Activated CD4-positive, CD25-positive, alpha-beta regulatory T cell treated with anti-CD3 and anti-CD28 coated beads, Interleukin-2, amount 50 U/mL, for 24 hours (primary cell): ENCODE results near the gene CROCC2.

Experiments used
- ATAC-seq, 2 donors: fragments of 150-1000 bp; cut with Tn5 transposase; one replicate each; pipeline ENCODE4 v1.10.0; 2021; ENCODE audit warnings: mild to moderate bottlenecking in 1 of 2, moderate library complexity in 1 of 2

CROCC2 gene

GRCh38 chr2:240906141-240906910 is at the start of gene CROCC2:
Gene CROCC2, plus strand, starts transcription at chr2:240906336. Its CDS starts 178 bp downstream, at chr2:240906514.
- no peak for ATAC-seq

GRCh38 chr2:240857039-240858008 is 48.8 kb upstream of the CROCC2 start:
- no peak for ATAC-seq

GRCh38 chr2:240858321-240858720 is 47.8 kb upstream of the CROCC2 start:
- no peak for ATAC-seq

- ATAC-seq: no peak
Measured at GRCh38 chr2:240858871-240859270, 47.3 kb upstream of the CROCC2 start.

GRCh38 chr2:240861547-240861946 is 44.6 kb upstream of the CROCC2 start:
- no peak for ATAC-seq

GRCh38 chr2:240864475-240864874 is 41.7 kb upstream of the CROCC2 start:
- ATAC-seq: no peak

- no peak for ATAC-seq
Measured at GRCh38 chr2:240865391-240865790, 40.7 kb upstream of the CROCC2 start.

- no peak for ATAC-seq
Measured at GRCh38 chr2:240868286-240869108, 37.6 kb upstream of the CROCC2 start, which contains the start of gene AGXT. Gene AGXT, plus strand, starts transcription at chr2:240868824. Its CDS starts 42 bp downstream, at chr2:240868866.

- no peak for ATAC-seq
Measured at GRCh38 chr2:240869109-240869955, 36.8 kb upstream of the CROCC2 start.

- no peak for ATAC-seq
Measured at GRCh38 chr2:240869956-240870875, 35.9 kb upstream of the CROCC2 start.

- ATAC-seq: no peak
Measured at GRCh38 chr2:240871071-240871958, 34.8 kb upstream of the CROCC2 start.

- no peak for ATAC-seq
Measured at GRCh38 chr2:240872317-240873097, 33.6 kb upstream of the CROCC2 start.

- no peak for ATAC-seq
Measured at GRCh38 chr2:240873098-240873788, 32.9 kb upstream of the CROCC2 start.

GRCh38 chr2:240873805-240874714 is 32.1 kb upstream of the CROCC2 start:
- ATAC-seq: no peak

GRCh38 chr2:240874715-240875227 is 31.4 kb upstream of the CROCC2 start:
- no peak for ATAC-seq

GRCh38 chr2:240875228-240876034 is 30.7 kb upstream of the CROCC2 start:
- ATAC-seq: no peak
